Measurements from ENCODE around the gene VPS54. TPM values are rescaled to one million over a fixed set of nuclear protein-coding genes. Genes with fewer than 3 reads are reported as not detected.

The VPS54 gene
- total RNA-seq, 1 experiment from 2014 or later: 14.6 TPM

DNA sequence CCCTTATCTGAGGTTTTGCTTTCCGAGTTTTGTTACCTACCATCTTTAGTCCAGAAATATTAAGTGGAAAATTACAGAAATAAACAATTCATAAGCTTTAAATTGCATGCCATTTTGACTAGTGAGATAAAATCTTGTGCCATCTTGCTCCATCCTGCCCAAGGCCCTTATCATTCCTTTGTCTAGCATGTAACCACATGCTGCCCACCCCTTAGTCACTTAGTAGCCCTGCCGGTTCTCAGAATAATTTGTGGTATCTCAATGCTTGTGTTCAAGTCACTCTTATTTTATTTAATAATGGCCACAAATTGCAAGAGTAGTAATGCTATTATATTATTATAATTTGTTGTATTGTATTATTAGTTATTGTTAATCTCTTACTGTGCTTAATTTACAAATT is 36.8 kb upstream of the VPS54 start (continued):
- TF ChIP-seq, protein P1, sequence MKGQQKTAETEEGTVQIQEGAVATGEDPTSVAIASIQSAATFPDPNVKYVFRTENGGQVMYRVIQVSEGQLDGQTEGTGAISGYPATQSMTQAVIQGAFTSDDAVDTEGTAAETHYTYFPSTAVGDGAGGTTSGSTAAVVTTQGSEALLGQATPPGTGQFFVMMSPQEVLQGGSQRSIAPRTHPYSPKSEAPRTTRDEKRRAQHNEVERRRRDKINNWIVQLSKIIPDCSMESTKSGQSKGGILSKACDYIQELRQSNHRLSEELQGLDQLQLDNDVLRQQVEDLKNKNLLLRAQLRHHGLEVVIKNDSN (CRISPR knock-in tag; IDR thresholded peaks at IDR 0.05): no peak
- TF ChIP-seq, protein P2, sequence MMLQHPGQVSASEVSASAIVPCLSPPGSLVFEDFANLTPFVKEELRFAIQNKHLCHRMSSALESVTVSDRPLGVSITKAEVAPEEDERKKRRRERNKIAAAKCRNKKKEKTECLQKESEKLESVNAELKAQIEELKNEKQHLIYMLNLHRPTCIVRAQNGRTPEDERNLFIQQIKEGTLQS (CRISPR knock-in tag; conservative IDR thresholded peaks at IDR 0.05): no peak

DNA sequence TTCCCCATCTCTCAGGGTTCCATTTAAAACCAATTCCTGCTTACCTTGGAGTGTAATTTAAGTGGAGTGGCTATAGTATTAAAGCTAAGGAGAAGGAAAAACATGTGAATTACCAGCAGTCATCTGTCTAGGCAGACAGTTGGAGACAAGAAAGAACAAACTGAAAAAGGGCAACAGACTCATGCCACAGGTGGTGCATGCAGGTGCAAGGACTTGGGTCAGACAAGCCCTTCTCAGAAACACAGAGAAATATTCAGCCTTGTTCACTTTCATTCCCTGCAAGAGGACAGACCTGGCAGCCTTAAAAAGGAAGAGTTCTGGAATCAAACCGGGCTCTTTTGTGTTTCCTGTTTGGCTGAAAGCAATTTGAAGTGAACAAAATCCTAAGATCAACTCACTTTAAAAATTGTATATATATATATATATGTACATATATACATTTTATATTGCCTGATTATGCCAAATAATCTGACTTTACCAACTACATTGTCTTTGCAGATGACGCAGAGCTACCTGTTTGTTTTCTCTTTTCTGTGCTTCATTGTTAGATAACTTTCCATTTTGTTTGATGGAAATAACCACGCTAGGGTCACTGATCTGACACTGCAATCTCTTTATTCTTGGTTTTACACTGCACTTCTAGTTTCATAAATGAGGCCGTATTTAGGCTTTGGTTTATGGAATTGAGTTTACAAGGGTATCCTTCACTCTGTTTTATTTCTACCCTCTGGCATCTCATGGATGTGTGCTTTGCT is 35.1 kb upstream of the VPS54 start:
- H3K4me1 Mint-ChIP-seq: peaks cover 45% of the 10 kb centered on the region
- H3K27me3 Mint-ChIP-seq (ENCODE audit: low read depth): no peaks in the 10 kb centered on the region
- DNase-seq (ENCODE audit: low spot score): no peak
- ChIA-PET POLR2A (no interaction called here), CTCF (no interaction called here)
- H3K27ac Mint-ChIP-seq: peak overlapping the region; percentile 90
- TF ChIP-seq, protein P1 (CRISPR knock-in tag; IDR thresholded peaks at IDR 0.05): no peak
- TF ChIP-seq, protein P3, sequence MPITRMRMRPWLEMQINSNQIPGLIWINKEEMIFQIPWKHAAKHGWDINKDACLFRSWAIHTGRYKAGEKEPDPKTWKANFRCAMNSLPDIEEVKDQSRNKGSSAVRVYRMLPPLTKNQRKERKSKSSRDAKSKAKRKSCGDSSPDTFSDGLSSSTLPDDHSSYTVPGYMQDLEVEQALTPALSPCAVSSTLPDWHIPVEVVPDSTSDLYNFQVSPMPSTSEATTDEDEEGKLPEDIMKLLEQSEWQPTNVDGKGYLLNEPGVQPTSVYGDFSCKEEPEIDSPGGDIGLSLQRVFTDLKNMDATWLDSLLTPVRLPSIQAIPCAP (CRISPR knock-in tag; IDR thresholded peaks at IDR 0.05): no peak
- TF ChIP-seq, protein P4, sequence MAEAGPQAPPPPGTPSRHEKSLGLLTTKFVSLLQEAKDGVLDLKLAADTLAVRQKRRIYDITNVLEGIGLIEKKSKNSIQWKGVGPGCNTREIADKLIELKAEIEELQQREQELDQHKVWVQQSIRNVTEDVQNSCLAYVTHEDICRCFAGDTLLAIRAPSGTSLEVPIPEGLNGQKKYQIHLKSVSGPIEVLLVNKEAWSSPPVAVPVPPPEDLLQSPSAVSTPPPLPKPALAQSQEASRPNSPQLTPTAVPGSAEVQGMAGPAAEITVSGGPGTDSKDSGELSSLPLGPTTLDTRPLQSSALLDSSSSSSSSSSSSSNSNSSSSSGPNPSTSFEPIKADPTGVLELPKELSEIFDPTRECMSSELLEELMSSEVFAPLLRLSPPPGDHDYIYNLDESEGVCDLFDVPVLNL (CRISPR knock-in tag; IDR thresholded peaks at IDR 0.05; ENCODE audit: borderline replicate concordance, low read depth): no peak
- TF ChIP-seq TCF7 (CRISPR knock-in tag; IDR thresholded peaks at IDR 0.05; ENCODE audit: low read depth) (no peak), OVOL2 (CRISPR knock-in tag; IDR thresholded peaks at IDR 0.05; ENCODE audit: borderline replicate concordance) (no peak), NR1H2 (CRISPR knock-in tag; IDR thresholded peaks at IDR 0.05) (no peak), MYBL2 (CRISPR knock-in tag; IDR thresholded peaks at IDR 0.05) (no peak), CREB1 (CRISPR knock-in tag; IDR thresholded peaks at IDR 0.05) (no peak), NR3C1 (CRISPR knock-in tag; conservative IDR thresholded peaks at IDR 0.05; ENCODE audit: low read depth) (no peak), GABPB1 (CRISPR knock-in tag; IDR thresholded peaks at IDR 0.05) (no peak), RORB (CRISPR knock-in tag; IDR thresholded peaks at IDR 0.05) (no peak)
- TF ChIP-seq, protein P5, sequence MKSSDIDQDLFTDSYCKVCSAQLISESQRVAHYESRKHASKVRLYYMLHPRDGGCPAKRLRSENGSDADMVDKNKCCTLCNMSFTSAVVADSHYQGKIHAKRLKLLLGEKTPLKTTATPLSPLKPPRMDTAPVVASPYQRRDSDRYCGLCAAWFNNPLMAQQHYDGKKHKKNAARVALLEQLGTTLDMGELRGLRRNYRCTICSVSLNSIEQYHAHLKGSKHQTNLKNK (CRISPR knock-in tag; IDR thresholded peaks at IDR 0.05): no peak
- TF ChIP-seq, protein P6, sequence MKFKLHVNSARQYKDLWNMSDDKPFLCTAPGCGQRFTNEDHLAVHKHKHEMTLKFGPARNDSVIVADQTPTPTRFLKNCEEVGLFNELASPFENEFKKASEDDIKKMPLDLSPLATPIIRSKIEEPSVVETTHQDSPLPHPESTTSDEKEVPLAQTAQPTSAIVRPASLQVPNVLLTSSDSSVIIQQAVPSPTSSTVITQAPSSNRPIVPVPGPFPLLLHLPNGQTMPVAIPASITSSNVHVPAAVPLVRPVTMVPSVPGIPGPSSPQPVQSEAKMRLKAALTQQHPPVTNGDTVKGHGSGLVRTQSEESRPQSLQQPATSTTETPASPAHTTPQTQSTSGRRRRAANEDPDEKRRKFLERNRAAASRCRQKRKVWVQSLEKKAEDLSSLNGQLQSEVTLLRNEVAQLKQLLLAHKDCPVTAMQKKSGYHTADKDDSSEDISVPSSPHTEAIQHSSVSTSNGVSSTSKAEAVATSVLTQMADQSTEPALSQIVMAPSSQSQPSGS (CRISPR knock-in tag; IDR thresholded peaks at IDR 0.05; ENCODE audit: borderline replicate concordance, low read depth): no peak
- TF ChIP-seq, protein P7, sequence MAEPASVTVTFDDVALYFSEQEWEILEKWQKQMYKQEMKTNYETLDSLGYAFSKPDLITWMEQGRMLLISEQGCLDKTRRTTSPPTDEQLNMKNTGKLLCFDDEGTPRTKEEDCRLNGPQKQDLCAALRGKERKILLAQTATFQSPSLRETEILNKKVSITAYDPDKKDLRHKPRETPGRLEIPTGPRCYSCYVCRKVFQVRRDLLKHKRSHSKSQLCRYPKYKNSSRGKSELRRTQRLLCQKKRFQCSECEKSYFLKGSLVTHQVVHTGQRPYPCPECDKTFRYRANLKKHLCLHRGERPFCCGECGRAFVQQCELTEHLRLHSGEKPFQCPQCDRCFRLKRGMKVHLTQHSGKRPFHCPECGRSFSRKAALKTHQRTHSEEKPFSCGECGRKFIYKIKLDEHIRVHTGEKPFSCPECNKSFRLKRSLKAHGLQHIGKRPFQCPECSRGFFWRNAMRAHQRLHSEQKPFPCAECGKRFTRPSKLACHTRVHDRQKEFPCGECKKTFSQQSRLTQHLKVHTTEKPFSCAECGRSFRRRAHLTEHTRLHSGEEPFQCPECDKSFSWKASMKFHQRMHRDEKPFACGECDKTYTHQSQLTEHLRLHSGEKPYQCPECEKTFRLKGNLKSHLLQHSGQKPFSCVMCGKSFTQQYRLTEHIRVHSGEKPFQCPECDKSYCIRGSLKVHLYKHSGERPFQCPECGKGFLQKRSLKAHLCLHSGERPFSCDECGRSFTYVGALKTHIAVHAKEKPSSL (CRISPR knock-in tag; conservative IDR thresholded peaks at IDR 0.05): no peak
- H3K4me3 Mint-ChIP-seq: no peak overlapping the region
- ATAC-seq: no peak
- H3K9me3 Mint-ChIP-seq: no peaks in the 10 kb centered on the region
- no peaks in the 10 kb centered on the region for H3K36me3 Mint-ChIP-seq

All from WTC11 (cell line).